GM20000 (cell line): ENCODE data around the gene SLC4A3.

Experiments
- DNase-seq: peaks from one replicate; pipeline ENCODE4 v3.0.0; 2012; ENCODE audit warnings: low spot score
- CTCF ChIP-seq: IDR thresholded peaks from 2 replicates; pipeline ENCODE4 v1.5.1; 2012; ENCODE audit warnings: mild to moderate bottlenecking, control low read depth; ENCODE audit errors: extremely low read depth, missing control alignments

The SLC4A3 gene, protein sequence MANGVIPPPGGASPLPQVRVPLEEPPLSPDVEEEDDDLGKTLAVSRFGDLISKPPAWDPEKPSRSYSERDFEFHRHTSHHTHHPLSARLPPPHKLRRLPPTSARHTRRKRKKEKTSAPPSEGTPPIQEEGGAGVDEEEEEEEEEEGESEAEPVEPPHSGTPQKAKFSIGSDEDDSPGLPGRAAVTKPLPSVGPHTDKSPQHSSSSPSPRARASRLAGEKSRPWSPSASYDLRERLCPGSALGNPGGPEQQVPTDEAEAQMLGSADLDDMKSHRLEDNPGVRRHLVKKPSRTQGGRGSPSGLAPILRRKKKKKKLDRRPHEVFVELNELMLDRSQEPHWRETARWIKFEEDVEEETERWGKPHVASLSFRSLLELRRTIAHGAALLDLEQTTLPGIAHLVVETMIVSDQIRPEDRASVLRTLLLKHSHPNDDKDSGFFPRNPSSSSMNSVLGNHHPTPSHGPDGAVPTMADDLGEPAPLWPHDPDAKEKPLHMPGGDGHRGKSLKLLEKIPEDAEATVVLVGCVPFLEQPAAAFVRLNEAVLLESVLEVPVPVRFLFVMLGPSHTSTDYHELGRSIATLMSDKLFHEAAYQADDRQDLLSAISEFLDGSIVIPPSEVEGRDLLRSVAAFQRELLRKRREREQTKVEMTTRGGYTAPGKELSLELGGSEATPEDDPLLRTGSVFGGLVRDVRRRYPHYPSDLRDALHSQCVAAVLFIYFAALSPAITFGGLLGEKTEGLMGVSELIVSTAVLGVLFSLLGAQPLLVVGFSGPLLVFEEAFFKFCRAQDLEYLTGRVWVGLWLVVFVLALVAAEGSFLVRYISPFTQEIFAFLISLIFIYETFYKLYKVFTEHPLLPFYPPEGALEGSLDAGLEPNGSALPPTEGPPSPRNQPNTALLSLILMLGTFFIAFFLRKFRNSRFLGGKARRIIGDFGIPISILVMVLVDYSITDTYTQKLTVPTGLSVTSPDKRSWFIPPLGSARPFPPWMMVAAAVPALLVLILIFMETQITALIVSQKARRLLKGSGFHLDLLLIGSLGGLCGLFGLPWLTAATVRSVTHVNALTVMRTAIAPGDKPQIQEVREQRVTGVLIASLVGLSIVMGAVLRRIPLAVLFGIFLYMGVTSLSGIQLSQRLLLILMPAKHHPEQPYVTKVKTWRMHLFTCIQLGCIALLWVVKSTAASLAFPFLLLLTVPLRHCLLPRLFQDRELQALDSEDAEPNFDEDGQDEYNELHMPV

GRCh38 chr2:219627103-219628100, at the start of gene SLC4A3:
SLC4A3 (plus strand) TSS chr2:219627630; CDS start chr2:219627993, 363 bp downstream.
- TF ChIP-seq CTCF, result no peak
- DNase-seq, result peak; percentile 69

GRCh38 chr2:219578811-219579613, 48.4 kb upstream of the SLC4A3 start:
- TF ChIP-seq CTCF, result no peak

DNA sequence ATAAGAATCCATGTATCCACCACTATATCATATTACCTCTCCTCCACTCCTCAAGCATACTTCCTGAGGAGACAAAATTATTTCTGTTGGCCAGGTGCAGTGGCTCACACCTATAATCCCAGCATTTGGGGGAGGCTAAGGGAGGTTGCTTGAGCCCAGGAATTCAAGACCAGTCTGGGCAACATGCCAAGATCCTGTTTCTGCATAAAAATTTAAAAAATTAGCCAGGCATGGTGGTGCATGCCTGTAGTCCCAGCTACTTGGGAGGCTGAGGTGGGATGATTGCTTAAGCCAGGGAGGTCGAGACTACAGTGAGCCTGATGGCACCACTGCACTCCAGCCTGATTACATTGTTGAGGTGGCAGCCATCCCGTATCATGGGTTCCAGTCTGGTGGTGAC, 46.1 kb upstream of the SLC4A3 start:
- TF ChIP-seq CTCF, result no peak
- DNase-seq, result no peak

More at GRCh38 chr2:219578811-219579613, 48.4 kb upstream of the SLC4A3 start:
- DNase-seq, result no peak

- no peak for DNase-seq
- TF ChIP-seq CTCF, result no peak
Measured at GRCh38 chr2:219591091-219591490, 36.3 kb upstream of the SLC4A3 start.

DNA sequence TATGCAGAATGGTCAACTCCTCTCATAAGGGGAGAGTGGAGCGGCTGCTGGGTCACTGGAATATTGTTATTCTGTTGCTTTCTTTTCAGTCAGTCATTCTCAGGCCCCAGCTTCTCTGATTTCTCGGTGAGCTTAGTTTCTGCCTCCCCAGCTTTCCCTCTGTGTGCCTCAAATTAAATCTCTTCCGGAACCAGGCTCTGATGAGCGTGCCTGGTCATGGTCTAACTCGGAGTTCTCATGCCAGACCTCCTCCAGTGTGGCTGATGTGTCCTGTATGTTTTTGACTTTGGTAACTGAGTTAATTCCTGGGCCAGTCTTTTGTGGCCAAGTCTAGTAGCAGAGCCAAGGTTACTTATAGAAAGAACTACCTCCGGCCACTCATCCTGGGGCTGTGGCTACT, 34.7 kb upstream of the SLC4A3 start:
- no peak for TF ChIP-seq CTCF
- no peak for DNase-seq

DNA sequence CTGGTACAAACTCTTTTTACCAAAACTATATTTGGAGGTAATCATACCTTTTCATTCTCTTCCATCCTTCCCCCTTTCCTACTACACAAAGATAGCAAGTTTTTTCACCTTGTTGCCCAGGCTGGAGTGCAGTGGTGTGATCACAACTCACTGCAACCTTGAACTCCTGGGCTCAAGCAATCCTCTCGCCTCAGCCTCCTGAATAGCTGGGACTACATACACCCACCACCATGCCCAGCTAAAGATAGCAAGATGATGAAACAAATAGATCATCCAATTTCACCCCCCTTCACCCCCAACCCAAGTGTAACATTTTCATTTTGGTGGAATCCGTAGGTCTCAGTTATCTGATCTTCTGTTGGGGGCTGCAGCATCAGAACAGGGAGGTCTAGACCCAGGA, 34.3 kb upstream of the SLC4A3 start:
- no peak for DNase-seq
- TF ChIP-seq CTCF, result no peak
